Measurements from ENCODE around the gene FBXL3.
A peak's percentile ranks its signal among the peaks of the same experiment; 100 is the strongest.
"Not testable (repeated sequence)": the region's sequence is repeated elsewhere in the genome, so short reads cannot be mapped to it uniquely, and the experiment has no call there.

The FBXL3 gene

GRCh38 chr13:77026255-77026860 is 601 bp downstream of the FBXL3 start:
- peak; percentile 50 to 69 for DNase-seq

GRCh38 chr13:77022341-77022740 is 4.6 kb downstream of the FBXL3 start:
- DNase-seq, result no peak

GRCh38 chr13:77019756-77020155 is 7.2 kb downstream of the FBXL3 start:
- DNase-seq, result no peak

GRCh38 chr13:77016888-77017623 is 9.9 kb downstream of the FBXL3 start:
- DNase-seq, result no peak

- DNase-seq, result no peak
Observed at GRCh38 chr13:77016251-77016812, 10.6 kb downstream of the FBXL3 start.

GRCh38 chr13:77014906-77015685 is 11.9 kb downstream of the FBXL3 start:
- no peak for DNase-seq

- no peak for DNase-seq
Observed at GRCh38 chr13:77013853-77014542, 13.0 kb downstream of the FBXL3 start.

- not testable (repeated sequence) for DNase-seq
Observed at GRCh38 chr13:77009719-77010118, 17.2 kb downstream of the FBXL3 start.

GRCh38 chr13:77009011-77009410 is 17.9 kb downstream of the FBXL3 start:
- no peak for DNase-seq

GRCh38 chr13:77008337-77008736 is 18.6 kb downstream of the FBXL3 start:
- DNase-seq, result not testable (repeated sequence)

GRCh38 chr13:77002590-77003190 is 24.3 kb downstream of the FBXL3 start:
- no peak for DNase-seq

- no peak for DNase-seq
Observed at GRCh38 chr13:77001963-77002587, 24.9 kb downstream of the FBXL3 start.

GRCh38 chr13:77001540-77001939 is 25.4 kb downstream of the FBXL3 start:
- no peak for DNase-seq

- no peak for DNase-seq
Observed at GRCh38 chr13:77000475-77000874, 26.5 kb downstream of the FBXL3 start.

GRCh38 chr13:76994281-76994680 is 32.7 kb downstream of the FBXL3 start:
- no peak for DNase-seq

GRCh38 chr13:76993473-76993872 is 33.5 kb downstream of the FBXL3 start:
- DNase-seq, result no peak

- DNase-seq, result no peak
Observed at GRCh38 chr13:76993021-76993420, 33.9 kb downstream of the FBXL3 start.

- no peak for DNase-seq
Observed at GRCh38 chr13:76992548-76993001, 34.4 kb downstream of the FBXL3 start.

- peak; percentile 90 to 91 for DNase-seq
Observed at GRCh38 chr13:76991796-76992547, 35.0 kb downstream of the FBXL3 start, which contains the start of gene CLN5. Gene CLN5 (plus strand): TSS chr13:76992081. CDS start chr13:76992099, 18 bp downstream.

- DNase-seq, result peak in 1 of 2 donors; percentile 39
Observed at GRCh38 chr13:76991432-76991795, 35.5 kb downstream of the FBXL3 start.

- no peak for DNase-seq
Observed at GRCh38 chr13:76983676-76984075, 43.3 kb downstream of the FBXL3 start.

All from bone marrow (tissue), 2 donors.